ENCODE measurements around the gene GATB.

GRCh38 chr4:151810476-151810875, 49.7 kb upstream of the GATB start:
- TF ChIP-seq CTCF (conservative IDR thresholded peaks at IDR 0.05; ENCODE audit: low read depth, low read length), result no peak
- no peak for TF ChIP-seq EZH2phosphoT487 (IDR thresholded peaks at IDR 0.05; ENCODE audit: borderline replicate concordance, low read length)
- TF ChIP-seq EZH2 (IDR thresholded peaks at IDR 0.05; ENCODE audit: low read length, unreplicated experiment), result no peak
